Measurements from ENCODE around the gene ZNF785.

DNA sequence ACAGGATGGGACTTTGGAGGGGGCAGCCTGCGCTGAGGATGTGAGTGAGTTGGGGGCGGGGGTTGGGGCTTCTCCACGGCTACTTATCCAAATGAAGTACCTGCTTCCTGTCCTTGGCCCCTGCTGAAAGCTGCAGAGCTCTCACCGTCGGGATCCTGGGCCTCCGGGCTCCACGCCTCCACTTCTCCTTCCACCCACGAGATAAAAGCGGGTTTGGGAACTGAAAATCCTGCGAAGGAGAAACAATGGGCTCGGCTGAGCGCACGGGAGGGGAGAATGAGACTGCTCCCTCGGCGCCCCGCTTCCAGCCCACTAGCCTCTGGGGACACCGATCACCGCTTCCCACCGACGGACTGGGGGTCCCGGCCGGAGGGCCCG, 486 bp downstream of the ZNF785 start:
- TF ChIP-seq, protein P1, sequence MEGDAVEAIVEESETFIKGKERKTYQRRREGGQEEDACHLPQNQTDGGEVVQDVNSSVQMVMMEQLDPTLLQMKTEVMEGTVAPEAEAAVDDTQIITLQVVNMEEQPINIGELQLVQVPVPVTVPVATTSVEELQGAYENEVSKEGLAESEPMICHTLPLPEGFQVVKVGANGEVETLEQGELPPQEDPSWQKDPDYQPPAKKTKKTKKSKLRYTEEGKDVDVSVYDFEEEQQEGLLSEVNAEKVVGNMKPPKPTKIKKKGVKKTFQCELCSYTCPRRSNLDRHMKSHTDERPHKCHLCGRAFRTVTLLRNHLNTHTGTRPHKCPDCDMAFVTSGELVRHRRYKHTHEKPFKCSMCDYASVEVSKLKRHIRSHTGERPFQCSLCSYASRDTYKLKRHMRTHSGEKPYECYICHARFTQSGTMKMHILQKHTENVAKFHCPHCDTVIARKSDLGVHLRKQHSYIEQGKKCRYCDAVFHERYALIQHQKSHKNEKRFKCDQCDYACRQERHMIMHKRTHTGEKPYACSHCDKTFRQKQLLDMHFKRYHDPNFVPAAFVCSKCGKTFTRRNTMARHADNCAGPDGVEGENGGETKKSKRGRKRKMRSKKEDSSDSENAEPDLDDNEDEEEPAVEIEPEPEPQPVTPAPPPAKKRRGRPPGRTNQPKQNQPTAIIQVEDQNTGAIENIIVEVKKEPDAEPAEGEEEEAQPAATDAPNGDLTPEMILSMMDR (IDR thresholded peaks at IDR 0.05): no peak
- TF ChIP-seq POLR2A (IDR thresholded peaks at IDR 0.05): no peak
